OCI-LY7 (cell line): Measurements from ENCODE around the gene RHNO1. TPM values are rescaled to one million over a fixed set of nuclear protein-coding genes. Genes with fewer than 3 reads are reported as not detected.

Source experiments
- BruUV-seq: library from RNA; stranded (reverse); fragments of 400-500 nt; replicated peaks from 2 replicates; lab custom pipeline; 2021; lab: Mats Ljungman, UMichigan
- CTCF ChIA-PET: fragments of 300-600 bp; sonication (Branson Sonifier 250); formaldehyde crosslinking; loops from one replicate; lab custom pipeline; 2022; ENCODE audit warnings: antibody characterized with exemption; ENCODE audit not compliant: unreplicated experiment; lab: Charles Lee
- POLR2A ChIA-PET: fragments of 300-600 bp; sonication (Branson Sonifier 250); formaldehyde crosslinking; loops from one replicate; lab custom pipeline; 2022; ENCODE audit warnings: antibody characterized with exemption; lab: Charles Lee
- DNase-seq: peaks from one replicate; pipeline ENCODE4 v3.0.0-alpha.2; 2015; ENCODE audit warnings: low spot score
- H2AFZ ChIP-seq: fragments of 200-600 bp; sonication (generic), shearing (Covaris generic); 2 replicates; pipeline ENCODE4 v1.6.1; 2014; ENCODE audit warnings: mild to moderate bottlenecking, antibody characterized with exemption, low read length, moderate library complexity
- H3K27ac ChIP-seq: fragments of 200-600 bp; sonication (generic); 2 replicates; pipeline ENCODE4 v1.5.1; 2014; ENCODE audit warnings: mixed run types, low read depth, mild to moderate bottlenecking, moderate library complexity, low read length, inconsistent platforms; ENCODE audit not compliant: poor library complexity, severe bottlenecking
- H3K36me3 ChIP-seq: fragments of 200-600 bp; sonication (generic); 2 replicates; pipeline ENCODE4 v1.6.1; 2014; ENCODE audit warnings: mild to moderate bottlenecking, antibody characterized with exemption, low read length, moderate library complexity, mixed read lengths; ENCODE audit not compliant: insufficient read depth
- H3K4me1 ChIP-seq: fragments of 200-600 bp; sonication (generic); 2 replicates; pipeline ENCODE4 v1.5.1; 2014; ENCODE audit warnings: mild to moderate bottlenecking, low read length; ENCODE audit not compliant: insufficient read depth, poor library complexity, severe bottlenecking
- H3K4me2 ChIP-seq: fragments of 200-600 bp; sonication (generic); 2 replicates; pipeline ENCODE4 v1.6.1; 2014; ENCODE audit warnings: mild to moderate bottlenecking, low read length
- H3K4me3 ChIP-seq: fragments of 200-600 bp; sonication (generic); 2 replicates; pipeline ENCODE4 v1.5.1; 2014; ENCODE audit warnings: mild to moderate bottlenecking, low read depth, low read length; ENCODE audit not compliant: poor library complexity, severe bottlenecking
- H3K79me2 ChIP-seq: fragments of 200-600 bp; sonication (generic); 2 replicates; pipeline ENCODE4 v1.6.1; 2016; ENCODE audit warnings: low read depth, mild to moderate bottlenecking, low read length, moderate library complexity, mixed read lengths; ENCODE audit not compliant: insufficient read depth
- H3K9me2 ChIP-seq: fragments of 200-600 bp; sonication (generic); 2 replicates; pipeline ENCODE4 v1.6.1; 2016; ENCODE audit warnings: mild to moderate bottlenecking, low read length, mixed read lengths; ENCODE audit not compliant: insufficient read depth
- H3K9me3 ChIP-seq: fragments of 200-600 bp; sonication (generic); 2 replicates; pipeline ENCODE4 v1.6.1; 2014; ENCODE audit warnings: mild to moderate bottlenecking, mixed run types, low read length, mixed read lengths
- H4K20me1 ChIP-seq: fragments of 200-600 bp; sonication (generic); 2 replicates; pipeline ENCODE4 v1.6.1; 2014; ENCODE audit warnings: mild to moderate bottlenecking, antibody characterized with exemption, low read length, moderate library complexity, mixed read lengths; ENCODE audit not compliant: insufficient read depth
- EZH2phosphoT487 ChIP-seq: fragments of 200-600 bp; sonication (generic); IDR thresholded peaks from 2 replicates; pipeline ENCODE4 v1.6.1; 2018; ENCODE audit warnings: low read depth, borderline replicate concordance, mild to moderate bottlenecking, mixed run types, antibody characterized with exemption, low read length, moderate library complexity, mixed read lengths
- intact Hi-C: fragments of 100-400 bp; cut with micrococcal nuclease; formaldehyde crosslinking; loops from one replicate; pipeline ENCODE4 v1.10.0; 2022; ENCODE audit not compliant: unreplicated experiment
- total RNA-seq, 2 experiments: library from RNA; depleted of rRNA in 1 of 2; stranded (reverse); fragments of >200 nt in 1 of 2; shearing (Covaris generic) in 1 of 2; gene quantifications; 2 replicates each; pipeline ENCODE4 v1.2.3, GENCODE V29; 2014 to 2022
- TF ChIP-seq, protein P1 (sequence below): fragments of 200-600 bp; sonication (generic); conservative IDR thresholded peaks from 2 replicates; pipeline ENCODE4 v1.5.1; 2014; ENCODE audit warnings: mild to moderate bottlenecking, antibody characterized with exemption, low read length, moderate library complexity, mixed read lengths

The RHNO1 gene
- total RNA-seq, 2 experiments from 2014 or later = 48.3 to 69.8 TPM

- Histone ChIP-seq H3K79me2 (no peaks in the 10 kb centered on the region), H2AFZ (no peak within 1 kb of the TSS), H3K27ac (no peak within 1 kb of the TSS), H3K36me3 (peaks cover 42% of the 10 kb centered on the region), H3K9me2 (no peaks in the 10 kb centered on the region), H3K4me3 (no peak within 1 kb of the TSS), H3K4me2 (no peak within 1 kb of the TSS), H3K9me3 (no peaks in the 10 kb centered on the region), H3K4me1 (peaks cover 8% of the 10 kb centered on the region), H4K20me1 (no peaks in the 10 kb centered on the region)
- ChIA-PET POLR2A (interaction anchor here (0.5 to 0.6 kb wide), 2 partner anchors 36 to 51 kb away, joined by 3 read pairs; no protein-coding TSS in a partner anchor), CTCF (interaction anchor here (0.5 kb wide), 1 partner anchor 36 kb away, joined by 3 read pairs; no protein-coding TSS in a partner anchor)
- intact Hi-C loops = no loop called here
- no peak for DNase-seq
- TF ChIP-seq, protein P1, sequence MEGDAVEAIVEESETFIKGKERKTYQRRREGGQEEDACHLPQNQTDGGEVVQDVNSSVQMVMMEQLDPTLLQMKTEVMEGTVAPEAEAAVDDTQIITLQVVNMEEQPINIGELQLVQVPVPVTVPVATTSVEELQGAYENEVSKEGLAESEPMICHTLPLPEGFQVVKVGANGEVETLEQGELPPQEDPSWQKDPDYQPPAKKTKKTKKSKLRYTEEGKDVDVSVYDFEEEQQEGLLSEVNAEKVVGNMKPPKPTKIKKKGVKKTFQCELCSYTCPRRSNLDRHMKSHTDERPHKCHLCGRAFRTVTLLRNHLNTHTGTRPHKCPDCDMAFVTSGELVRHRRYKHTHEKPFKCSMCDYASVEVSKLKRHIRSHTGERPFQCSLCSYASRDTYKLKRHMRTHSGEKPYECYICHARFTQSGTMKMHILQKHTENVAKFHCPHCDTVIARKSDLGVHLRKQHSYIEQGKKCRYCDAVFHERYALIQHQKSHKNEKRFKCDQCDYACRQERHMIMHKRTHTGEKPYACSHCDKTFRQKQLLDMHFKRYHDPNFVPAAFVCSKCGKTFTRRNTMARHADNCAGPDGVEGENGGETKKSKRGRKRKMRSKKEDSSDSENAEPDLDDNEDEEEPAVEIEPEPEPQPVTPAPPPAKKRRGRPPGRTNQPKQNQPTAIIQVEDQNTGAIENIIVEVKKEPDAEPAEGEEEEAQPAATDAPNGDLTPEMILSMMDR = no peak
- no peak for TF ChIP-seq EZH2phosphoT487
- BruUV-seq = no TSS peak
These were observed 42.2 kb upstream of the RHNO1 start, which contains the start of gene NRIP2 for GRCh38 chr12:2834581-2835491. TSS of gene NRIP2 (minus strand) at chr12:2835035. CDS start at chr12:2834983, 52 bp downstream.

- POLR2A ChIA-PET = no interaction called here
- Histone ChIP-seq H3K4me1 (peaks cover 8% of the 10 kb centered on the region), H3K4me3 (no peak overlapping the region), H2AFZ (no peak overlapping the region), H3K79me2 (no peaks in the 10 kb centered on the region), H3K4me2 (no peak overlapping the region), H4K20me1 (no peaks in the 10 kb centered on the region), H3K9me2 (no peaks in the 10 kb centered on the region), H3K27ac (no peak overlapping the region), H3K9me3 (no peaks in the 10 kb centered on the region), H3K36me3 (peaks cover 36% of the 10 kb centered on the region)
- DNase-seq = no peak
- BruUV-seq = no TSS peak
- no peak for TF ChIP-seq EZH2phosphoT487
- TF ChIP-seq, protein P1 = no peak
- CTCF ChIA-PET = interaction anchor here (0.5 kb wide), 1 partner anchor 37 kb away, joined by 3 read pairs; no protein-coding TSS in a partner anchor
- intact Hi-C loops = no loop called here
These were observed 41.2 kb upstream of the RHNO1 start for GRCh38 chr12:2835691-2836403.
